HFF-Myc (cell line): Measurements from ENCODE around the gene DNAJC25.
A peak's percentile ranks its signal among the peaks of the same experiment; 100 is the strongest.

Experiments used
- DNase-seq: peaks from one replicate; pipeline ENCODE4 v3.0.0-alpha.2; 2011; ENCODE audit warnings: low read depth; ENCODE audit errors: extremely low read depth
- H3K4me3 ChIP-seq: replicated peaks from 2 replicates; pipeline ENCODE4 v1.5.1; 2011; ENCODE audit warnings: low read depth, mild to moderate bottlenecking, control low read depth, low read length
- TF ChIP-seq, protein P1 (sequence below): IDR thresholded peaks from 2 replicates; pipeline ENCODE4 v1.5.1; 2012; ENCODE audit warnings: mild to moderate bottlenecking, low read depth, low read length, control low read depth; ENCODE audit errors: missing control alignments

DNAJC25 gene

DNA sequence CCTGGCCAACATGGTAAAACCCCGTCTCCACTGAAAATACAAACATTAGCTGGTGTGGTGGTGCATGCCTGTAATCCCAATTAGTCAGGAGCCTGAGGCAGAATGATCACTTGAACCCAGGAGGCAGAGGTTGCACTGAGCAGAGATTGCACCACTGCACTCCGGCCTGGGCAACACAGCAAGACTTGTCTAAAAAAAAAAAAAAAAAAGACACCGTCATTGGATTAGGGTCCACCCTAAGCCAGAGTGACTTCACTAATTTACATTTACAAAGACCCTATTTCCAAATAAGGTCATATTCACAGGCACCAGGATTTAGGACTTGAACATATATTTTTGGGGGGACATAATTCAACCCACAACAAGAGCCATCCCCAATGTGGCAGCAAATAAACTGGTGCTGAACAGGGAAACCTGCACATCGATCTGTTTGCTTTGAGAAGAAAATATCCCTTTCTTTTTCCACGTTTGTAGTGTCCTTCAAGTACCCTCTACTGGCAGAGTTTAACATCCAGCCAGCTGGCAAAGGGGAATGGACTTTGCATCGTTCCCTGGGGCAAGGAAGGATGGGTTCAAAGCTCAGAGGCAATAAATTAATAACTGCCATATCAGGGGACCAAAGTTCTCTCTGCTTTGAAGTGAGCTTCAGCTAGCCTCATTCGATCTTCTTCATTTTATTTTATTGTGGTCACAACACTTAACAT, 3.7 kb upstream of the DNAJC25 start:
- TF ChIP-seq, protein P1, sequence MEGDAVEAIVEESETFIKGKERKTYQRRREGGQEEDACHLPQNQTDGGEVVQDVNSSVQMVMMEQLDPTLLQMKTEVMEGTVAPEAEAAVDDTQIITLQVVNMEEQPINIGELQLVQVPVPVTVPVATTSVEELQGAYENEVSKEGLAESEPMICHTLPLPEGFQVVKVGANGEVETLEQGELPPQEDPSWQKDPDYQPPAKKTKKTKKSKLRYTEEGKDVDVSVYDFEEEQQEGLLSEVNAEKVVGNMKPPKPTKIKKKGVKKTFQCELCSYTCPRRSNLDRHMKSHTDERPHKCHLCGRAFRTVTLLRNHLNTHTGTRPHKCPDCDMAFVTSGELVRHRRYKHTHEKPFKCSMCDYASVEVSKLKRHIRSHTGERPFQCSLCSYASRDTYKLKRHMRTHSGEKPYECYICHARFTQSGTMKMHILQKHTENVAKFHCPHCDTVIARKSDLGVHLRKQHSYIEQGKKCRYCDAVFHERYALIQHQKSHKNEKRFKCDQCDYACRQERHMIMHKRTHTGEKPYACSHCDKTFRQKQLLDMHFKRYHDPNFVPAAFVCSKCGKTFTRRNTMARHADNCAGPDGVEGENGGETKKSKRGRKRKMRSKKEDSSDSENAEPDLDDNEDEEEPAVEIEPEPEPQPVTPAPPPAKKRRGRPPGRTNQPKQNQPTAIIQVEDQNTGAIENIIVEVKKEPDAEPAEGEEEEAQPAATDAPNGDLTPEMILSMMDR = no peak
- no peak overlapping the region for H3K4me3 ChIP-seq
- no peak for DNase-seq

DNA sequence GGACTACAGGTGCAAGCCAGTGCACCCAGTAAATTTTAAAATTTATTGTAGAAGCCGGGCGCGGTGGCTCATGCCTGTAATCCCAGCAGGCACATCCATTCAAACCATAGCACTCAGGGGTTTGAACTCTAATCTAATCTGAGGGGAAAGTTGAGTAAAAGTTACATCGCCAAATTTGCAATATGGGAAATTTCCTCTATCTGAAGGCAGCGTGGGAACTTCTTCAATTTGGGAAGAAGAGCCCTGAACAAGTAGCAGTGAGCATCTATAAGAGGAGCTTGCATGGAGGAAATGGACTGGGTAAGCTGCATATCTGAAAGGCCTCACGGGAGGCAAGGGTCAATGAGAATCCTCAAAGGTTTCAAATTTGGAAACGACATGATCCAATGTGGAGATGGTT, 2.7 kb upstream of the DNAJC25 start:
- DNase-seq = no peak
- H3K4me3 ChIP-seq = no peak overlapping the region
- TF ChIP-seq, protein P1 = no peak

DNA sequence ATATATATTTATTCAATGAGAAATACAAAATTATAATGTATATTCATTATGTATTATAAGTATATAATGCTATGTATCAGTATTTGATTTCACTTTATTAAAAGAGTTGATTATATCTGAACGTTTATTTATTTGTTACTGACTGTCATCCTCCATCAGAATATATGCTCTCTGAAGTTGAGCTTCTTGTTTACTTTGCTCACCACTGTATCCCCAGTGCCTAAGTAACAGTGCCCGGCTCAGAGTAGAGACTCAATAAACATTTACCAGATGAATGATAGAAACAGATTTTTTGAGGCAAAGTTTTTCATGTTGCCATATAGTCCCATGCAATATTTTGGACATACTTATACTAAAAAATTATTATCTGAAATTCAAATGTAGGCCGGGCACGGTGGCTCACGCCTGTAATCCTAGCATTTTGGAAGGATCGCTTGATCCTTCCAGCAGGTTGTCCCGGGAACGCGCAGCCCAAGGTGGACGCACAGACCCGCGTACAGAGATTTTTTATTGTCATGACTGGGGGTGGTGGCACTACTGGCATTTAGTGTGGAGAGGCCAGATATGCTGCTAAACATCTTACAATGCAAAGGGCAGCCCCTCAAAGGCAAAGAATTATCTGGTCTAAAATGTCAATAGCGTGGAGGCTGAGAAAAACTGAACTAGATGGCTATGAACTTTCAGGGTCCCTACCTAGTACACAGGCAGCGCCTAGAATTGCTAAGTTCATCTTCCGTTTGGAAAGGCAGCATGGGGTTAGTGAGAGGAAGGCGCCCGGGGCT, 761 bp upstream of the DNAJC25 start:
- H3K4me3 ChIP-seq = peak overlapping the region; percentile 98
- TF ChIP-seq, protein P1 = no peak
- no peak for DNase-seq

GRCh38 chr9:111630964-111631213, 245 bp upstream of the DNAJC25 start:
- DNase-seq = no peak
- peak overlapping the region; percentile 98 for H3K4me3 ChIP-seq
- TF ChIP-seq, protein P1 = no peak

- TF ChIP-seq, protein P1 = no peak
- H3K4me3 ChIP-seq = peak overlapping the region; percentile 98
- no peak for DNase-seq
Measured at GRCh38 chr9:111632060-111632459, 926 bp downstream of the DNAJC25 start.

GRCh38 chr9:111632695-111633388, 1.7 kb downstream of the DNAJC25 start:
- no peak for DNase-seq
- peak overlapping the region; percentile 98 for H3K4me3 ChIP-seq
- TF ChIP-seq, protein P1 = no peak
